GM12873 (cell line): ENCODE results near the gene CREB5.

Experiments
- CTCF ChIP-seq: IDR thresholded peaks from 2 replicates; pipeline ENCODE4 v1.5.1; 2012; ENCODE audit warnings: low read depth, mild to moderate bottlenecking, moderate library complexity, low read length, control low read depth; ENCODE audit not compliant: insufficient read depth; ENCODE audit errors: missing control alignments

The CREB5 gene

GRCh38 chr7:28629216-28629842, 217.0 kb downstream of the CREB5 start:
- TF ChIP-seq CTCF = no peak

GRCh38 chr7:28630350-28630749, 218.0 kb downstream of the CREB5 start:
- TF ChIP-seq CTCF = no peak

- TF ChIP-seq CTCF = no peak
These were observed 219.7 kb downstream of the CREB5 start for GRCh38 chr7:28631995-28632394.

GRCh38 chr7:28638914-28639313, 226.6 kb downstream of the CREB5 start:
- no peak for TF ChIP-seq CTCF

- TF ChIP-seq CTCF = no peak
These were observed 227.7 kb downstream of the CREB5 start for GRCh38 chr7:28640001-28640400.

- TF ChIP-seq CTCF = no peak
These were observed 229.6 kb downstream of the CREB5 start for GRCh38 chr7:28641752-28642545.

- no peak for TF ChIP-seq CTCF
These were observed 230.9 kb downstream of the CREB5 start for GRCh38 chr7:28643188-28643569.
